Kidney (tissue), 14 donors: ENCODE results near the gene RNF150. TPM values are rescaled to one million over a fixed set of nuclear protein-coding genes. Genes with fewer than 3 reads are reported as not detected.

Experiments used
- DNase-seq, 5 donors: peaks; one replicate each; pipeline ENCODE4 v3.0.0-alpha.2; 2013 to 2020
- FAIRE-seq: peaks from 2 replicates; lab custom pipeline; 2012; peaks lifted over from hg19 to GRCh38; lab: Jason Lieb, UNC
- H3K27ac ChIP-seq, 2 donors: one replicate each; pipeline ENCODE4 v1.7.0; 2013; ENCODE audit warnings: low read depth in 2 of 2, low read length in 2 of 2, inconsistent platforms in 1 of 2
- H3K27me3 ChIP-seq: one replicate; pipeline ENCODE4 v1.7.1; 2013; ENCODE audit warnings: low read length, inconsistent platforms; ENCODE audit not compliant: control insufficient read depth, insufficient read depth
- H3K36me3 ChIP-seq, 3 donors: one replicate each; pipeline versions ENCODE4 v1.7.0 to v1.7.1; 2013; ENCODE audit warnings: low read length in 3 of 3, control low read depth in 1 of 3, inconsistent platforms in 1 of 3; ENCODE audit not compliant: insufficient read depth in 3 of 3, control insufficient read depth in 2 of 3
- H3K4me1 ChIP-seq, 3 donors: one replicate each; pipeline versions ENCODE4 v1.7.0 to v1.7.1; 2013; ENCODE audit warnings: low read length in 3 of 3, inconsistent platforms in 1 of 3, low read depth in 1 of 3; ENCODE audit not compliant: control insufficient read depth in 2 of 3, insufficient read depth in 2 of 3
- H3K4me3 ChIP-seq, 3 donors: one replicate each; pipeline versions ENCODE4 v1.7.0 to v1.8.1; 2013; ENCODE audit warnings: low read length in 3 of 3, control low read depth in 1 of 3, inconsistent platforms in 1 of 3
- H3K9ac ChIP-seq, 3 donors: one replicate each; pipeline versions ENCODE4 v1.7.0 to v1.7.1; 2013; ENCODE audit warnings: low read length in 3 of 3, control low read depth in 1 of 3, inconsistent platforms in 1 of 3
- H3K9me3 ChIP-seq, 3 donors: one replicate each; pipeline versions ENCODE4 v1.7.0 to v1.7.1; 2013; ENCODE audit warnings: low read length in 3 of 3, control low read depth in 1 of 3, inconsistent platforms in 1 of 3; ENCODE audit not compliant: control insufficient read depth in 2 of 3, insufficient read depth in 1 of 3
- CTCF ChIP-seq: IDR thresholded peaks from 3 replicates; pipeline ENCODE4 v1.5.1; 2012; ENCODE audit warnings: mild to moderate bottlenecking, moderate library complexity, borderline replicate concordance; ENCODE audit not compliant: insufficient read depth; ENCODE audit errors: extremely low read depth
- intact Hi-C: fragments of 100-400 bp; cut with DNase I; formaldehyde crosslinking; loops from one replicate; pipeline ENCODE4 v1.11.1; 2022
- polyA plus RNA-seq: library from polyadenylated mRNA; stranded (reverse); fragments of 350-450 nt; fragmentation: Illumina TruSeq; extraction: RNeasy Lipid Tissue Mini Kit (QIAGEN cat#74804); gene quantifications from one replicate; pipeline ENCODE4 v1.2.3, GENCODE V29; 2014; ENCODE audit warnings: low read depth, low replicate concordance; ENCODE audit not compliant: insufficient read depth
- total RNA-seq: library from RNA; stranded (reverse); fragmentation: NEBNext Ultra II Directional; extraction: Animal tissue kit (Norgen Biotek cat#: 25700); gene quantifications from one replicate; pipeline ENCODE4 v1.2.1, GENCODE V29; 2021
- donor health status: control.
- donor health status: control.
- donor health status: control.
- donor health status: control.
- donor health status: control.
- donor health status: DM: yes; HTN: yes; CAD: no.
- donor health status: Normal renal cell carcinoma (clear cell type).

The RNF150 gene
- total and polyA plus RNA-seq, 2 donors from 2014 or later, result 5.0 to 34.2 TPM

- DNase-seq (peak in 4 of 5 donors; percentile 57 to 90 (median 80)), FAIRE-seq (peak; percentile 77)
- Histone ChIP-seq H3K4me1 (no peaks in the 10 kb centered on the region), H3K4me3 (no peak overlapping the region), H3K36me3 (no peaks in the 10 kb centered on the region), H3K27me3 (no peaks in the 10 kb centered on the region), H3K9me3 (no peaks in the 10 kb centered on the region), H3K9ac (no peak overlapping the region), H3K27ac (no peak overlapping the region)
- intact Hi-C loops, result loop anchor here (10.0 kb wide), 1 partner anchor 496 kb away; no protein-coding TSS in a partner anchor
- peak; percentile 89 for TF ChIP-seq CTCF
These were observed 282.1 kb downstream of the RNF150 start for GRCh38 chr4:140851032-140851636.

GRCh38 chr4:140849526-140849925 is 283.7 kb downstream of the RNF150 start:
- no peak for TF ChIP-seq CTCF
- Histone ChIP-seq H3K27me3 (no peaks in the 10 kb centered on the region), H3K27ac (no peak overlapping the region), H3K36me3 (no peaks in the 10 kb centered on the region), H3K4me1 (no peaks in the 10 kb centered on the region), H3K9ac (no peak overlapping the region), H3K4me3 (no peak overlapping the region), H3K9me3 (no peaks in the 10 kb centered on the region)
- no peak for DNase-seq
- no peak for FAIRE-seq
- intact Hi-C loops, result no loop called here

GRCh38 chr4:140846736-140847135 is 286.5 kb downstream of the RNF150 start:
- no peak for FAIRE-seq
- intact Hi-C loops, result no loop called here
- no peak overlapping the region for H3K4me3 ChIP-seq
- no peaks in the 10 kb centered on the region for H3K4me1 ChIP-seq
- TF ChIP-seq CTCF, result no peak
- H3K36me3 ChIP-seq, result no peaks in the 10 kb centered on the region
- H3K9me3 ChIP-seq, result no peaks in the 10 kb centered on the region
- H3K27ac ChIP-seq, result no peak overlapping the region
- H3K9ac ChIP-seq, result no peak overlapping the region
- no peak for DNase-seq
- no peaks in the 10 kb centered on the region for H3K27me3 ChIP-seq
